Measurements from ENCODE around the gene PTRH1. TPM values are rescaled to one million over a fixed set of nuclear protein-coding genes. Genes with fewer than 3 reads are reported as not detected.

Gene PTRH1
- total and polyA plus RNA-seq, 2 of the 13 experiments (the other 11 are each of a cell fraction or from before 2014, with no cell fraction given) = 4.0 to 10.4 TPM

DNA sequence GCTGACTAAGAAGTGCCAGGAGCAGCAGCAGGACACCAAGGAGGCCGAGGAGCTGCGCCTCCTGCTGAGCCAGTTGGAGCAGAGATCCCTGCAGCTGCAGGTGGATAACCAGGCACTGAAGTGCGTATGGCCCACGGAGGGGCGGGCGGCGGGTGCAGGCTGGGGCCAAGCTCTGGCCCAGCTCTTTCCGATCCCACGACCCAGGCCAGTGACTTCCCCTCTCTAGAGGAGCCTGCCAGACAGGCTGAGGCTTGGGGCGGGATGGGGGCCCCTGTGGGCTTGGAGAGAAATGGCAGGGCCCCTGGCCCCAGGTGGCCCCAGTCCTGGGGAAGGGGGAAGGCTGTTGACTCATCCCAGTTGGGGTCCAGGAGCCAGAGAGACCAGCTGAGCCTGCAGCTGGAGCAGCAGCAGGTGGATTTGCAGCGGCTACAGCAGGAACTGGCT is 3.6 kb downstream of the PTRH1 start:
- Histone ChIP-seq H4K20me1 (ENCODE audit: insufficient read depth, low read length) (no peaks in the 10 kb centered on the region; the same call in 1 of the 2 replicates), H3K4me1 (ENCODE audit: insufficient read depth, low read length) (peaks cover 35% of the 10 kb centered on the region), H3K9ac (ENCODE audit: insufficient read depth, low read depth, low read length) (no peak overlapping the region), H2AFZ (ENCODE audit: low read length) (no peak overlapping the region), H3K4me3 (replicated peaks in 1 of 3; ENCODE audit: insufficient read depth in 1 of 3, low read depth in 2 of 3, low read length in 3 of 3) (peak overlapping the region in 1 of 3 experiments; percentile 13; a peak in 1 of 6 replicates), H3K36me3 (replicated peaks in 1 of 2; ENCODE audit: control insufficient read depth in 1 of 2, insufficient read depth in 2 of 2, low read length in 2 of 2) (no peaks in the 10 kb centered on the region), H3K27me3 (ENCODE audit: control insufficient read depth in 1 of 2, insufficient read depth in 2 of 2, low read length in 2 of 2) (no peaks in the 10 kb centered on the region), H3K79me2 (ENCODE audit: insufficient read depth, low read length) (no peaks in the 10 kb centered on the region), H3K9me3 (ENCODE audit: low read length) (no peaks in the 10 kb centered on the region), H3K27ac (ENCODE audit: extremely low read length, insufficient read depth, low read length) (no peak overlapping the region), H3K4me2 (ENCODE audit: low read depth, low read length) (peak overlapping the region; percentile 68)
- BruUV-seq (replicated peaks) = no TSS peak
- WGBS (ENCODE audit: low lambda C conversion rate) = 73% methylated on average over 7 of the region's 11 CpGs
- in situ Hi-C loops (cut with HindIII; ENCODE audit: extremely low pct_ligation_motif_present, low pct_unique_long_range_greater_than_20kb) = no loop called here
- no peak for ATAC-seq
- POLR2A ChIA-PET = interaction anchor here (0.8 to 1.5 kb wide), 3 partner anchors 23 to 105 kb away, joined by 3 to 6 read pairs (median 3); partner anchors contain the start of gene TOR2A
- intact Hi-C loops (cut with micrococcal nuclease; ENCODE audit: unreplicated experiment) = no loop called here
- no peak for FAIRE-seq
- TF ChIP-seq, protein P1, sequence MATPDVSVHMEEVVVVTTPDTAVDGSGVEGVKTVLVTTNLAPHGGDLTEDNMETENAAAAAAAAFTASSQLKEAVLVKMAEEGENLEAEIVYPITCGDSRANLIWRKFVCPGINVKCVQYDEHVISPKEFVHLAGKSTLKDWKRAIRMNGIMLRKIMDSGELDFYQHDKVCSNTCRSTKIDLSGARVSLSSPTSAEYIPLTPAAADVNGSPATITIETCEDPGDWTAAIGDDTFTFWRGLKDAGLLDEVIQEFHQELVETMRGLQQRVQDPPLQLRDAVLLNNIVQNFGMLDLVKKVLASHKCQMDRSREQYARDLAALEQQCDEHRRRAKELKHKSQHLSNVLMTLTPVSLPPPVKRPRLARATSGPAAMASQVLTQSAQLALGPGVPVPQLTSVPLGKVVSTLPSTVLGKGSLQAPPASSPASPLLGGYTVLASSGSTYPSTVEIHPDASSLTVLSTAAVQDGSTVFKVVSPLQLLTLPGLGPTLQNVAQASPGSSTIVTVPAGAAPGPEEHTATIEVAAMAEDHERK (CRISPR knock-in tag; IDR thresholded peaks at IDR 0.05; ENCODE audit: low read depth) = no peak
- TF ChIP-seq, protein P2, sequence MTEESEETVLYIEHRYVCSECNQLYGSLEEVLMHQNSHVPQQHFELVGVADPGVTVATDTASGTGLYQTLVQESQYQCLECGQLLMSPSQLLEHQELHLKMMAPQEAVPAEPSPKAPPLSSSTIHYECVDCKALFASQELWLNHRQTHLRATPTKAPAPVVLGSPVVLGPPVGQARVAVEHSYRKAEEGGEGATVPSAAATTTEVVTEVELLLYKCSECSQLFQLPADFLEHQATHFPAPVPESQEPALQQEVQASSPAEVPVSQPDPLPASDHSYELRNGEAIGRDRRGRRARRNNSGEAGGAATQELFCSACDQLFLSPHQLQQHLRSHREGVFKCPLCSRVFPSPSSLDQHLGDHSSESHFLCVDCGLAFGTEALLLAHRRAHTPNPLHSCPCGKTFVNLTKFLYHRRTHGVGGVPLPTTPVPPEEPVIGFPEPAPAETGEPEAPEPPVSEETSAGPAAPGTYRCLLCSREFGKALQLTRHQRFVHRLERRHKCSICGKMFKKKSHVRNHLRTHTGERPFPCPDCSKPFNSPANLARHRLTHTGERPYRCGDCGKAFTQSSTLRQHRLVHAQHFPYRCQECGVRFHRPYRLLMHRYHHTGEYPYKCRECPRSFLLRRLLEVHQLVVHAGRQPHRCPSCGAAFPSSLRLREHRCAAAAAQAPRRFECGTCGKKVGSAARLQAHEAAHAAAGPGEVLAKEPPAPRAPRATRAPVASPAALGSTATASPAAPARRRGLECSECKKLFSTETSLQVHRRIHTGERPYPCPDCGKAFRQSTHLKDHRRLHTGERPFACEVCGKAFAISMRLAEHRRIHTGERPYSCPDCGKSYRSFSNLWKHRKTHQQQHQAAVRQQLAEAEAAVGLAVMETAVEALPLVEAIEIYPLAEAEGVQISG (CRISPR knock-in tag; IDR thresholded peaks at IDR 0.05) = 0 out of 2 replicates have a peak, but pooled peaks have one; percentile 22
- no peak for TF ChIP-seq ZFP90 (CRISPR knock-in tag; IDR thresholded peaks at IDR 0.05; ENCODE audit: borderline replicate concordance)
- CTCF ChIA-PET (ENCODE audit: low intra/inter-chr PET ratio, low total read pairs) = no interaction called here
- DNase-seq (ENCODE audit: low spot score) = no peak
